SK-N-SH (cell line): ENCODE data around the gene KDSR. TPM values are rescaled to one million over a fixed set of nuclear protein-coding genes. Genes with fewer than 3 reads are reported as not detected.

Source experiments
- CTCF ChIA-PET: fragments of 300-600, 350-600 bp; formaldehyde crosslinking; extraction: SDS; loops from one replicate; lab custom pipeline; 2021; lab: Yijun Ruan, JAX
- POLR2A ChIA-PET: fragments of 350-600 bp; sonication (Branson Sonifier 250); formaldehyde crosslinking; extraction: SDS; loops from one replicate; lab custom pipeline; 2020; ENCODE audit warnings: antibody characterized with exemption, inconsistent platforms; lab: Yijun Ruan, JAX
- DNase-seq: peaks from one replicate; pipeline ENCODE4 v3.0.0; 2012
- H2AFZ ChIP-seq: fragments of 200-600 bp; sonication (generic); 2 replicates; pipeline ENCODE4 v1.8.1; 2016; ENCODE audit warnings: antibody characterized with exemption, mild to moderate bottlenecking, low read depth
- H3F3A ChIP-seq: fragments of 200-600 bp; sonication (generic); replicated peaks from 2 replicates; pipeline ENCODE3; 2016; ENCODE audit warnings: antibody characterized with exemption, mild to moderate bottlenecking; ENCODE audit not compliant: insufficient read depth
- H3K27ac ChIP-seq, 2 experiments: fragments of 200-500 bp in 1 of 2; fragments of 200-600 bp in 1 of 2; sonication (Bioruptor generic) in 1 of 2; sonication (generic), shearing (Covaris generic) in 1 of 2; 2 replicates each; pipeline versions ENCODE4 v1.5.1 to v1.6.1; 2014 to 2016; ENCODE audit warnings: low read depth in 2 of 2, inconsistent platforms in 1 of 2, low read length in 1 of 2, mild to moderate bottlenecking in 1 of 2, mixed read lengths in 1 of 2
- H3K27me3 ChIP-seq: fragments of 200-600 bp; sonication (generic), shearing (Covaris generic); 2 replicates; pipeline ENCODE4 v1.6.1; 2016; ENCODE audit warnings: mixed run types; ENCODE audit not compliant: insufficient read depth
- H3K36me3 ChIP-seq, 2 experiments: fragments of 200-500 bp in 1 of 2; fragments of 200-600 bp in 1 of 2; sonication (Bioruptor generic) in 1 of 2; sonication (generic) in 1 of 2; replicated peaks in 1 of 2; 2 replicates each; pipeline versions ENCODE3 to v1.5.1; 2014 to 2016; ENCODE audit warnings: low read length in 1 of 2, mild to moderate bottlenecking in 1 of 2; ENCODE audit not compliant: insufficient read depth in 2 of 2, control insufficient read depth in 1 of 2
- H3K4me1 ChIP-seq, 2 experiments: fragments of 200-500 bp in 1 of 2; fragments of 200-600 bp in 1 of 2; sonication (Bioruptor generic) in 1 of 2; sonication (generic), shearing (Covaris generic) in 1 of 2; 2 replicates each; pipeline versions ENCODE4 v1.5.1 to v1.6.1; 2014 to 2016; ENCODE audit warnings: low read depth in 1 of 2, low read length in 1 of 2, mixed run types in 1 of 2; ENCODE audit not compliant: insufficient read depth in 2 of 2, control insufficient read depth in 1 of 2
- H3K4me2 ChIP-seq: fragments of 200-600 bp; sonication (generic), shearing (Covaris generic); 2 replicates; pipeline ENCODE4 v1.6.1; 2017; ENCODE audit warnings: mixed run types
- H3K4me3 ChIP-seq, 2 experiments: fragments of 200-500 bp in 1 of 2; fragments of 200-600 bp in 1 of 2; sonication (Bioruptor generic) in 1 of 2; sonication (generic), shearing (Covaris generic) in 1 of 2; 2 replicates each; pipeline versions ENCODE4 v1.5.1 to v1.8.1; 2014 to 2016; ENCODE audit warnings: low read depth in 2 of 2, inconsistent platforms in 1 of 2, low read length in 1 of 2, mild to moderate bottlenecking in 1 of 2, mixed read lengths in 1 of 2, moderate library complexity in 1 of 2
- H3K79me2 ChIP-seq: fragments of 200-600 bp; sonication (generic); 2 replicates; pipeline ENCODE4 v1.8.1; 2017; ENCODE audit warnings: mild to moderate bottlenecking; ENCODE audit not compliant: insufficient read depth
- H3K9ac ChIP-seq: fragments of 200-600 bp; sonication (generic); 2 replicates; pipeline ENCODE4 v1.6.1; 2017; ENCODE audit warnings: mixed run types
- H3K9me2 ChIP-seq: fragments of 200-600 bp; sonication (generic); 2 replicates; pipeline ENCODE4 v1.6.1; 2017; ENCODE audit warnings: mixed run types
- H3K9me3 ChIP-seq: fragments of 200-600 bp; sonication (generic); 2 replicates; pipeline ENCODE4 v1.6.1; 2017; ENCODE audit warnings: mixed run types, mild to moderate bottlenecking, moderate library complexity
- H4K20me1 ChIP-seq: fragments of 200-600 bp; sonication (generic); 2 replicates; pipeline ENCODE4 v1.6.1; 2017; ENCODE audit warnings: mild to moderate bottlenecking, mixed run types; ENCODE audit not compliant: insufficient read depth
- CTCF ChIP-seq: fragments of 200-600 bp; sonication (generic); IDR thresholded peaks from 2 replicates; pipeline ENCODE4 v1.6.1; 2017; ENCODE audit warnings: antibody characterized with exemption, mild to moderate bottlenecking, moderate library complexity
- EP300 ChIP-seq, 2 experiments: IDR thresholded peaks; 2 replicates each; pipeline versions ENCODE4 v1.4.0 to v1.6.1; 2012; ENCODE audit warnings: borderline replicate concordance in 1 of 2, low read depth in 1 of 2, low read length in 1 of 2
- EZH2phosphoT487 ChIP-seq: fragments of 200-600 bp; sonication (generic); IDR thresholded peaks from 2 replicates; pipeline ENCODE4 v1.6.1; 2017; ENCODE audit warnings: low read depth, mixed run types, mild to moderate bottlenecking, antibody characterized with exemption, moderate library complexity, borderline replicate concordance
- FOSL2 ChIP-seq: IDR thresholded peaks from 2 replicates; pipeline ENCODE4 v1.4.0; 2012; ENCODE audit warnings: low read depth, mild to moderate bottlenecking, moderate library complexity, borderline replicate concordance
- FOXM1 ChIP-seq: IDR thresholded peaks from 2 replicates; pipeline ENCODE4 v1.4.0; 2012; ENCODE audit warnings: low read depth, mild to moderate bottlenecking
- GABPA ChIP-seq: IDR thresholded peaks from 2 replicates; pipeline ENCODE4 v1.4.0; 2012; ENCODE audit warnings: low read depth, mild to moderate bottlenecking
- GATA2 ChIP-seq: sonication (generic); formaldehyde crosslinking; IDR thresholded peaks from 2 replicates; pipeline ENCODE4 v1.5.0; 2020; ENCODE audit warnings: mild to moderate bottlenecking, missing genetic modification reagents
- JUND ChIP-seq: IDR thresholded peaks from 2 replicates; pipeline ENCODE4 v1.4.0; 2012
- MAX ChIP-seq: IDR thresholded peaks from 2 replicates; pipeline ENCODE4 v1.4.0; 2012; ENCODE audit warnings: low read depth
- MEF2A ChIP-seq: IDR thresholded peaks from 2 replicates; pipeline ENCODE4 v1.4.0; 2012; ENCODE audit warnings: low read depth, borderline replicate concordance
- NRF1 ChIP-seq: IDR thresholded peaks from 2 replicates; pipeline ENCODE4 v1.6.1; 2012; ENCODE audit warnings: low read depth, mild to moderate bottlenecking, low read length
- RAD21 ChIP-seq: IDR thresholded peaks from 2 replicates; pipeline ENCODE4 v1.6.1; 2012; ENCODE audit warnings: mild to moderate bottlenecking, low read length
- RCOR1 ChIP-seq: fragments of 150-350 bp; IDR thresholded peaks from 2 replicates; pipeline ENCODE4 v1.6.1; 2017; ENCODE audit warnings: antibody characterized with exemption, low read length
- REST ChIP-seq: IDR thresholded peaks from 2 replicates; pipeline ENCODE4 v1.6.1; 2012; ENCODE audit warnings: mild to moderate bottlenecking, low read depth, low read length, moderate library complexity
- TEAD4 ChIP-seq: IDR thresholded peaks from 2 replicates; pipeline ENCODE4 v1.4.0; 2012; ENCODE audit warnings: mild to moderate bottlenecking, borderline replicate concordance; ENCODE audit not compliant: insufficient read depth
- USF2 ChIP-seq: fragments of 150-350 bp; IDR thresholded peaks from 2 replicates; pipeline ENCODE4 v1.6.1; 2017; ENCODE audit warnings: antibody characterized with exemption, low read length, low read depth, borderline replicate concordance
- YY1 ChIP-seq: IDR thresholded peaks from 2 replicates; pipeline ENCODE4 v1.4.0; 2012; ENCODE audit warnings: low read depth, mild to moderate bottlenecking
- WGBS: methylation state at CpG from one replicate; pipeline ENCODE4 v1.1.6; 2017; ENCODE audit warnings: low lambda C conversion rate; 5-methylcytosine and 5-hydroxymethylcytosine counted together
- polyA plus RNA-seq, 3 experiments: library from polyadenylated mRNA; depleted of rRNA; stranded (reverse); fragments of >200 nt; gene quantifications; 2 replicates each; pipeline ENCODE4 v1.2.3, GENCODE V29; 2012
- TF ChIP-seq, protein P1 (sequence below): IDR thresholded peaks from 2 replicates; pipeline ENCODE4 v1.4.0; 2012; ENCODE audit warnings: low read depth, borderline replicate concordance

Gene KDSR
- polyA plus RNA-seq, 1 of the 3 experiments (the other 2 are of a cell fraction): 22.3 TPM

DNA sequence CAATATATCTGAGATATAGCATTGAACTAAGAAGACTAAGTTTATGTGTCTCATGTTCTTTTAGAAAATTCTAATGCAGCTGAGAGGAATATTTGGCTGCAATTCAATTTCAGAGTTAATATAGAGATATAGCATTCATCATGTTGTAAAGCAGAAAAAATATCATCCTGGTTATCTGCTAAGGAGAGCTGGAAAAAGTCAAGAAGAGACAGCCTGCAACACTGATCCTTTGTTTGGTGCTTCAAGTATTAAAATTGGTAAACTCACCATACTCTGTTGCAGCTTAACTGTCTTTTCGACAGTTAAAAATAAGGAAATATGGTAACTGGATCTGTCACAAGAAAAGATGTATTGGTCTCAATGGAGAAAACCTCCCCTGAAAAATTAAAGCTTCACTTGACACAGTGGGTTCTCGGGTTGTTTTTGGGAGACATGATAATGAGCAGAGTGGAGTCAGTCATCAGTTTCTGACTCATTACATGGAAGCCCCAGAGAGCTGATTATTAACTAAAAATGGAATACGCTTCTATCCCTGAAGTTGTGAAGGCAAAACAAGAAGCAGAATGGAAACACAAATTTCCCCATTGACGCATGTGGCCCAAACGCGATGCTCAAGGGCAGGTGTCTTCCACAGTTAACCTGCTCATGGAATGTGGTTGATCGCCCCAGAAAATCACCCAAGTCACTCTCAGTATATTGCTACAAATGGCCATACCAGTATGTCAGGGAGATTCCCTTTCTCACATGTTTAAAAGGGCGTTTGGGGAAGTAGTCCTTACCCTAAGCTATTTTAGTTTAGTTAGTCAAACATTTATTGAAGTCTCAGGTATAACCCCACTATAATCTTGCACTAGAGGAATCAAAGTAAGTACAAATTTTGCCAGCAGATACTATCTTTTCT, 55.6 kb downstream of the KDSR start (continued):
- TF ChIP-seq FOSL2: no peak
- TF ChIP-seq, protein P1, sequence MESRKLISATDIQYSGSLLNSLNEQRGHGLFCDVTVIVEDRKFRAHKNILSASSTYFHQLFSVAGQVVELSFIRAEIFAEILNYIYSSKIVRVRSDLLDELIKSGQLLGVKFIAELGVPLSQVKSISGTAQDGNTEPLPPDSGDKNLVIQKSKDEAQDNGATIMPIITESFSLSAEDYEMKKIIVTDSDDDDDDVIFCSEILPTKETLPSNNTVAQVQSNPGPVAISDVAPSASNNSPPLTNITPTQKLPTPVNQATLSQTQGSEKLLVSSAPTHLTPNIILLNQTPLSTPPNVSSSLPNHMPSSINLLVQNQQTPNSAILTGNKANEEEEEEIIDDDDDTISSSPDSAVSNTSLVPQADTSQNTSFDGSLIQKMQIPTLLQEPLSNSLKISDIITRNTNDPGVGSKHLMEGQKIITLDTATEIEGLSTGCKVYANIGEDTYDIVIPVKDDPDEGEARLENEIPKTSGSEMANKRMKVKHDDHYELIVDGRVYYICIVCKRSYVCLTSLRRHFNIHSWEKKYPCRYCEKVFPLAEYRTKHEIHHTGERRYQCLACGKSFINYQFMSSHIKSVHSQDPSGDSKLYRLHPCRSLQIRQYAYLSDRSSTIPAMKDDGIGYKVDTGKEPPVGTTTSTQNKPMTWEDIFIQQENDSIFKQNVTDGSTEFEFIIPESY: no peak
- no peak for TF ChIP-seq NRF1
- no peak for TF ChIP-seq JUND
- TF ChIP-seq RAD21: no peak
- TF ChIP-seq MEF2A: no peak

GRCh38 chr18:63309422-63309821, 57.6 kb downstream of the KDSR start:
- 84% methylated on average over 5 of the region's 5 CpGs for WGBS
- Histone ChIP-seq H3K36me3 (no peaks in the 10 kb centered on the region), H3K27me3 (no peaks in the 10 kb centered on the region)
- TF ChIP-seq EZH2phosphoT487 (no peak), EP300 (IDR thresholded peaks at IDR 0.05; ENCODE audit: borderline replicate concordance in 1 of 2, low read depth in 1 of 2, low read length in 1 of 2) (no peak), YY1 (no peak), GATA2 (CRISPR knock-in tag) (no peak), MEF2A (no peak), MAX (no peak), RAD21 (no peak), USF2 (no peak), REST (no peak), CTCF (no peak), TEAD4 (no peak), FOXM1 (no peak), GABPA (no peak), RCOR1 (no peak), NRF1 (no peak)
- TF ChIP-seq, protein P1: no peak

More at GRCh38 chr18:63309422-63309821, 57.6 kb downstream of the KDSR start:
- Histone ChIP-seq H2AFZ (no peak overlapping the region), H3K4me3 (no peak overlapping the region), H3K4me2 (no peak overlapping the region), H4K20me1 (no peaks in the 10 kb centered on the region), H3K27ac (no peak overlapping the region), H3K9ac (no peak overlapping the region), H3K9me3 (no peaks in the 10 kb centered on the region), H3K79me2 (no peaks in the 10 kb centered on the region), H3K4me1 (peaks cover 0 to 29% of the 10 kb centered on the region in 2 experiments; a peak in 2 of 4 replicates), H3F3A (no peaks in the 10 kb centered on the region), H3K9me2 (no peaks in the 10 kb centered on the region)
- CTCF ChIA-PET: interaction anchor here (6.1 kb wide), 1 partner anchor 9 kb away, joined by 46 read pairs; the partner anchor contains the start of gene BCL2
- DNase-seq: no peak
- POLR2A ChIA-PET: no interaction called here
